Colonic mucosa (tissue), 4 donors: ENCODE data around the gene NUP214. TPM values are rescaled to one million over a fixed set of nuclear protein-coding genes. Genes with fewer than 3 reads are reported as not detected.
"Not testable (repeated sequence)": the region's sequence is repeated elsewhere in the genome, so short reads cannot be mapped to it uniquely, and the experiment has no call there.

Experiments used
- DNase-seq: peaks from one replicate; pipeline ENCODE4 v3.0.0-alpha.2; 2020
- H3K27ac ChIP-seq: fragments of 200-600 bp; one replicate; pipeline ENCODE4 v1.8.0; 2021
- H3K27me3 ChIP-seq: fragments of 200-600 bp; one replicate; pipeline ENCODE4 v1.8.0; 2021
- H3K36me3 ChIP-seq: fragments of 200-600 bp; one replicate; pipeline ENCODE4 v1.8.0; 2021
- H3K4me1 ChIP-seq: fragments of 200-600 bp; one replicate; pipeline ENCODE4 v1.8.0; 2021; ENCODE audit warnings: mild to moderate bottlenecking
- H3K4me3 ChIP-seq: fragments of 200-600 bp; one replicate; pipeline ENCODE4 v1.8.0; 2021
- H3K9ac ChIP-seq, 2 donors: one replicate each; pipeline ENCODE4 v1.7.0; 2013; ENCODE audit warnings: control low read depth in 2 of 2, low read depth in 2 of 2, low read length in 2 of 2
- H3K9me3 ChIP-seq: fragments of 200-600 bp; one replicate; pipeline ENCODE4 v1.8.0; 2021
- intact Hi-C: fragments of 100-400 bp; cut with DNase I; formaldehyde crosslinking; loops from one replicate; pipeline ENCODE4 v1.14.1; 2022
- total RNA-seq, 2 donors: library from RNA; stranded (reverse); fragmentation: NEBNext Ultra II Directional in 1 of 2; extraction: Animal tissue kit (Norgen Biotek cat#: 25700) in 1 of 2; gene quantifications; one replicate each; pipeline ENCODE4 v1.2.1, GENCODE V29; 2021
- TF ChIP-seq, protein P1 (sequence below): fragments of 200-600 bp; IDR thresholded peaks from one replicate; pipeline ENCODE4 v1.8.0; 2022; ENCODE audit warnings: antibody characterized with exemption, mild to moderate bottlenecking
- donor health status: healthy.
- donor health status: DM: no; HTN: no; CAD: no.
- donor health status: DM: no; HTN: no; CAD: no.

Gene NUP214
- total RNA-seq, 2 donors from 2014 or later, result 32.2 to 43.8 TPM

DNA sequence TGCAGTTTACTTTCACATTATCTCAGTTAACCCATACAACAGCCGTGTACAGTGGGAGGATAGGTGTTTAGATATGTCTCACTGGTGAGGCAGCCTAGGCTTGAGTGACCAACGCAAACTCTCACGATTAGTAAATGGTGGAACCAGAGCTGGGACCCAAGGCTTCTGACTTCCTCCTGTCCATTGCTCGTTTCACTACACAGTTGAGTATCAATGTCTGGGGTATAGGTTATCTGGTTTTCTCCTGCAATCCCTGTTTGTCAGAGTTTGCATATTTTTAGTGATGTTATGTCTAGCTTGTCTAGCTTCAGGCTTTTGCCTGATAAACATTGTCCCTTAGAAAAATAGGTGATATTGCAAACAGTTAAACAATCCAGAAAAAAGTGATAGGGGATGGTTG is 62.6 kb downstream of the NUP214 start:
- Histone ChIP-seq H3K36me3 (no peaks in the 10 kb centered on the region), H3K27me3 (no peaks in the 10 kb centered on the region), H3K4me1 (no peaks in the 10 kb centered on the region), H3K9ac (no peak overlapping the region), H3K4me3 (no peak overlapping the region), H3K27ac (no peak overlapping the region), H3K9me3 (no peaks in the 10 kb centered on the region)
- DNase-seq, result no peak
- TF ChIP-seq, protein P1, sequence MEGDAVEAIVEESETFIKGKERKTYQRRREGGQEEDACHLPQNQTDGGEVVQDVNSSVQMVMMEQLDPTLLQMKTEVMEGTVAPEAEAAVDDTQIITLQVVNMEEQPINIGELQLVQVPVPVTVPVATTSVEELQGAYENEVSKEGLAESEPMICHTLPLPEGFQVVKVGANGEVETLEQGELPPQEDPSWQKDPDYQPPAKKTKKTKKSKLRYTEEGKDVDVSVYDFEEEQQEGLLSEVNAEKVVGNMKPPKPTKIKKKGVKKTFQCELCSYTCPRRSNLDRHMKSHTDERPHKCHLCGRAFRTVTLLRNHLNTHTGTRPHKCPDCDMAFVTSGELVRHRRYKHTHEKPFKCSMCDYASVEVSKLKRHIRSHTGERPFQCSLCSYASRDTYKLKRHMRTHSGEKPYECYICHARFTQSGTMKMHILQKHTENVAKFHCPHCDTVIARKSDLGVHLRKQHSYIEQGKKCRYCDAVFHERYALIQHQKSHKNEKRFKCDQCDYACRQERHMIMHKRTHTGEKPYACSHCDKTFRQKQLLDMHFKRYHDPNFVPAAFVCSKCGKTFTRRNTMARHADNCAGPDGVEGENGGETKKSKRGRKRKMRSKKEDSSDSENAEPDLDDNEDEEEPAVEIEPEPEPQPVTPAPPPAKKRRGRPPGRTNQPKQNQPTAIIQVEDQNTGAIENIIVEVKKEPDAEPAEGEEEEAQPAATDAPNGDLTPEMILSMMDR, result no peak
- intact Hi-C loops, result no loop called here

DNA sequence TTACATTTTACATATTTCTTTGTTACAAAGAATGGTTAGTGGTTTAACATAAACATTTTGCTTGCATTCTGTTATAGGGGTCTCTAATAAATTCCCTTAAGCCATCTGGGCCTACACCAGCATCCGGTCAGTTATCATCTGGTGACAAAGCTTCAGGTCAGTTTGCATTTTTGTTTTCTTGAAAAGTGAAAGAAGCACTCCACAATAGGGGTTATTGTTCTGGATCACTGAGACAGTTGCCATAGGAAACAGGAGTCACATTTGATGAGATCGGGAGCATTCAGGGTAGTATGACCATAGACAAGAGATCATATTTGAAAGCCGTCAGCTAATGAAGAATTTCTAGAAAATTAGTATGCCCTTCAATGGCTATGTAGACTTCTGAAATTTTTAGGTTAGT is 63.6 kb downstream of the NUP214 start:
- Histone ChIP-seq H3K4me3 (no peak overlapping the region), H3K27ac (no peak overlapping the region), H3K27me3 (no peaks in the 10 kb centered on the region), H3K36me3 (no peaks in the 10 kb centered on the region), H3K9ac (no peak overlapping the region), H3K9me3 (no peaks in the 10 kb centered on the region), H3K4me1 (no peaks in the 10 kb centered on the region)
- DNase-seq, result no peak
- intact Hi-C loops, result no loop called here
- TF ChIP-seq, protein P1, result no peak

DNA sequence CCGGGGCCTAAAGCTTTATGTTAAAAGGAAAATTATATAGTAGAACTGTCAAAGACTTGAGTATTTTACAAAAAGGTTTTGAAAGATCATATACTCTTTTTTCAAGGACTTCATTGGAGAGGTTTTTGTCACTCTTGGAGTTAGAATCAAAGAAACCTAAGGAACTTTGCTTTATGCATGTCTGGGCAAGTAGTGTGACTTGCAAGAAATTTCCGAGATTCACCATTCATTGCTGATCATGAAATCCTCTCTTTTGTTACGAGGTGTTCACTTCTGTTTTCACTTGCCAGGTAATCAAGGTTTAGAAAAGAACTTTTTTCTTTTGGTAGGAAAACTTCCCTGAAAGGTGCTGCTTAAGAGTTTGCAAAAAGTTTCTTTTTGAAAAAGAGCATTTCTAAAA is 64.8 kb downstream of the NUP214 start:
- TF ChIP-seq, protein P1, result no peak
- DNase-seq, result no peak
- no peaks in the 10 kb centered on the region for H3K27me3 ChIP-seq
- H3K4me1 ChIP-seq, result no peaks in the 10 kb centered on the region
- no peak overlapping the region for H3K27ac ChIP-seq
- no peak overlapping the region for H3K9ac ChIP-seq
- intact Hi-C loops, result no loop called here
- no peak overlapping the region for H3K4me3 ChIP-seq
- no peaks in the 10 kb centered on the region for H3K9me3 ChIP-seq
- no peaks in the 10 kb centered on the region for H3K36me3 ChIP-seq

DNA sequence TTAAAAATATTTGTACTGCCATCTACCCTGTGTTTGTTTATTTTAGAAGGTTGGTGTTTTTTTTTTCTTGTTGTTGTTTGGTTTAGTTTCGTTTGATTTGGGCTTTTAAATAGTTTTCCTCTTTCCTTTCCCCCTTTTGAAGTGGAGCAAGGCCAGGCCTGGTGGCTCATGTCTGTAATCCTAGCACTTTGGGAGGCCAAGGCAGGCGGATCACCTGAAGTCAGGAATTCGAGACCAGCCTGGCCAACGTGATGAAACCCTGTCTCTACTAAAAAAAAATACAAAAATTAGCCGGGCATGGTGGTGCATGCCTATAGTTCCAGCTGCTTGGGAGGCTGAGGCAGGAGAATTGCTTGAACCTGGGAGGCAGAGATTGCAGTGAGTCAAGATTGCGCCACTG is 65.6 kb downstream of the NUP214 start:
- H3K9me3 ChIP-seq, intact Hi-C loops, H3K27ac ChIP-seq, H3K4me3 ChIP-seq, H3K4me1 ChIP-seq, DNase-seq, H3K27me3 ChIP-seq, H3K9ac ChIP-seq, H3K36me3 ChIP-seq: not testable (repeated sequence)

DNA sequence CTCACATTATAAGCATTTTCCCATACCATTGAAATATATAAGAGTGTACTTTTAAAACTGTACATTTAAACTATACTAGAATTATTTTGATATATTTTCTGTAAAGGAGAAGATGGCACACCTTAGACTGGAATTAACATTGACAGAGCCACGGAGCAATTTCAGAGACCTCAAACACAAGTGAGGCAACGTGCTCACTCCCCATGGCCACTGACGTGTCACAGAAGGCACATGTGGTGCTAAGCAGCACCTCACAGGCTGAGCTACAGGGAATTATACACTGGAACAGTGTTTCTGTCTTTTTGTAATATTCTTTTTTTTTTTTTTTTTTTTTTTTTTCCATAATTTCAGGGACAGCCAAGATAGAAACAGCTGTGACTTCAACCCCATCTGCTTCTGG is 66.5 kb downstream of the NUP214 start:
- intact Hi-C loops, result no loop called here
- TF ChIP-seq, protein P1, result no peak
- H3K4me1 ChIP-seq, result no peaks in the 10 kb centered on the region
- no peak overlapping the region for H3K9ac ChIP-seq
- H3K27me3 ChIP-seq, result no peaks in the 10 kb centered on the region
- no peak overlapping the region for H3K4me3 ChIP-seq
- no peaks in the 10 kb centered on the region for H3K36me3 ChIP-seq
- DNase-seq, result no peak
- H3K9me3 ChIP-seq, result no peaks in the 10 kb centered on the region
- H3K27ac ChIP-seq, result no peak overlapping the region

DNA sequence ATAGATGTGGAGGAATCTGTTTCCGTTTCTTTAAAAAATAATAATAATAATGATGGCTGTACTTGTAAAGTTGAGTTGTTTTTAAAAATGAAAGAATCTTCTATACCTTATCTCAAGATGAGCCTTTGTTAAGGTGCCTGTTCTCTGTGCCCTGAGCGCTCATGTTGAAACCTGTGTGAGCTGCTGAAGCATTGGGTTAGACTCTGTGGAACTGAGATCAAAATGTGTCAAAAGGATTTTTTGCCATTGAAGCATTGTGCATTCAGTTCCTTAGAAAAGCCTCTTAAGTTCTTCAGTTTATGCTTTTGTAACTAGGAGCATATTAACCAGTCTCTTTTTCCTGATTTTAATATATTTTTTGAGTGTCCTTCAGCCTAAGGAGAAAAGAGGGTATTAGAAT is 67.7 kb downstream of the NUP214 start:
- no peak overlapping the region for H3K4me3 ChIP-seq
- H3K4me1 ChIP-seq, result no peaks in the 10 kb centered on the region
- intact Hi-C loops, result no loop called here
- peaks cover 5% of the 10 kb centered on the region for H3K36me3 ChIP-seq
- no peak overlapping the region for H3K9ac ChIP-seq
- no peaks in the 10 kb centered on the region for H3K27me3 ChIP-seq
- no peak overlapping the region for H3K27ac ChIP-seq
- no peaks in the 10 kb centered on the region for H3K9me3 ChIP-seq
- TF ChIP-seq, protein P1, result no peak
- DNase-seq, result no peak
